Suprapubic skin (tissue), 4 donors: ENCODE data around the gene MOCOS.

Experiments
- EP300 ChIP-seq: sonication (generic); formaldehyde crosslinking; IDR thresholded peaks from one replicate; pipeline ENCODE4 v1.6.1; 2017; ENCODE audit warnings: antibody characterized with exemption
- POLR2A ChIP-seq, 2 donors: fragments of 450-650 bp; IDR thresholded peaks; one replicate each; pipeline ENCODE4 v1.6.1; 2017; ENCODE audit warnings: antibody characterized with exemption in 2 of 2, mild to moderate bottlenecking in 2 of 2, moderate library complexity in 2 of 2
- POLR2AphosphoS5 ChIP-seq, 3 donors: sonication (generic); formaldehyde crosslinking; IDR thresholded peaks; one replicate each; pipeline ENCODE4 v1.6.1; 2017; ENCODE audit warnings: antibody characterized with exemption in 3 of 3
- TF ChIP-seq, protein P1 (sequence below), 2 donors: fragments of 200-600 bp in 1 of 2; fragments of 450-650 bp in 1 of 2; sonication (generic) in 1 of 2; IDR thresholded peaks; one replicate each; pipeline ENCODE4 v1.5.1; 2016 to 2019; ENCODE audit warnings: antibody characterized with exemption in 2 of 2, mild to moderate bottlenecking in 1 of 2, moderate library complexity in 1 of 2

DNA sequence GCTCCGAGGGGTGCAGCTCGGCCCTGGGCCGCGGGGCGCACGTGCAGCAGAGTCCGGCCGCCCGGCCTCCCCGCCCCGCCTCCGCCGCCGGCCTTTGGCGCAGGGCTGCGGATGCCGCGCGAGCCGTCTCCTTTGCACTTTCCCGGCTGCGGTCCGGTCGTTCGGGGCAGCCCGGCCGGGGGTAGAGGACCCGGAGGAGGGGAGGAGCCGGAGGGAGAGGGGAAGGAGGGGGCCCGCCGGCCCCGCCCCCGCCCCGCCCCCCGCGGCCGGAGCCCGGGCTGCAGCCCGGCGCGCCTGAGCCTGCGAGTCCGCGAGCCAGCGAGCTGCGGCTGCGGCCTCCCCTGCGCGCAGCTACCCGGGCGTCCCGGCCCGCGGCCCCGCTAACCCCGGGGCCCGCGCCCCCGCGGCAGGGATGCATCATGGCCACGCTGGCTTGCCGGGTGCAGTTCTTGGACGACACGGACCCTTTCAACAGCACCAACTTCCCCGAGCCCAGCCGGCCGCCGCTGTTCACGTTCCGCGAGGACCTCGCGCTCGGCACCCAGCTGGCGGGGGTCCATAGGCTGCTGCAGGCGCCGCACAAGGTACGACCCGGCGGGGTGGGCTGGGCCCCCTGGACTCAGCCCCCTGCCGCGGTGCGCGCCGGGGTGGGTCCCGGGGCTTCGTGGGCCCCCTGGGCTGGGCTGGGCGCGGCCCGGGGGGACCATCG is 110.3 kb downstream of the MOCOS start, which contains the start of gene FHOD3:
- TF ChIP-seq, protein P1, sequence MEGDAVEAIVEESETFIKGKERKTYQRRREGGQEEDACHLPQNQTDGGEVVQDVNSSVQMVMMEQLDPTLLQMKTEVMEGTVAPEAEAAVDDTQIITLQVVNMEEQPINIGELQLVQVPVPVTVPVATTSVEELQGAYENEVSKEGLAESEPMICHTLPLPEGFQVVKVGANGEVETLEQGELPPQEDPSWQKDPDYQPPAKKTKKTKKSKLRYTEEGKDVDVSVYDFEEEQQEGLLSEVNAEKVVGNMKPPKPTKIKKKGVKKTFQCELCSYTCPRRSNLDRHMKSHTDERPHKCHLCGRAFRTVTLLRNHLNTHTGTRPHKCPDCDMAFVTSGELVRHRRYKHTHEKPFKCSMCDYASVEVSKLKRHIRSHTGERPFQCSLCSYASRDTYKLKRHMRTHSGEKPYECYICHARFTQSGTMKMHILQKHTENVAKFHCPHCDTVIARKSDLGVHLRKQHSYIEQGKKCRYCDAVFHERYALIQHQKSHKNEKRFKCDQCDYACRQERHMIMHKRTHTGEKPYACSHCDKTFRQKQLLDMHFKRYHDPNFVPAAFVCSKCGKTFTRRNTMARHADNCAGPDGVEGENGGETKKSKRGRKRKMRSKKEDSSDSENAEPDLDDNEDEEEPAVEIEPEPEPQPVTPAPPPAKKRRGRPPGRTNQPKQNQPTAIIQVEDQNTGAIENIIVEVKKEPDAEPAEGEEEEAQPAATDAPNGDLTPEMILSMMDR (IDR thresholded peaks at IDR 0.05) = no peak
- no peak for TF ChIP-seq EP300
- TF ChIP-seq POLR2A (IDR thresholded peaks at IDR 0.05) = no peak
- no peak for TF ChIP-seq POLR2AphosphoS5 (IDR thresholded peaks at IDR 0.05)
